Stimulated activated CD8-positive, alpha-beta memory T cell treated with anti-CD3 and anti-CD28 coated beads, Interleukin-7, amount 100 ng/mL, for 24 hours (primary cell): ENCODE measurements around the gene ZMIZ1.

Experiments
- DNase-seq: peaks from one replicate; pipeline ENCODE4 v3.0.0-alpha.2; 2020; ENCODE audit warnings: low read depth

The ZMIZ1 gene

GRCh38 chr10:79207726-79208125, 139.0 kb downstream of the ZMIZ1 start:
- no peak for DNase-seq

DNA sequence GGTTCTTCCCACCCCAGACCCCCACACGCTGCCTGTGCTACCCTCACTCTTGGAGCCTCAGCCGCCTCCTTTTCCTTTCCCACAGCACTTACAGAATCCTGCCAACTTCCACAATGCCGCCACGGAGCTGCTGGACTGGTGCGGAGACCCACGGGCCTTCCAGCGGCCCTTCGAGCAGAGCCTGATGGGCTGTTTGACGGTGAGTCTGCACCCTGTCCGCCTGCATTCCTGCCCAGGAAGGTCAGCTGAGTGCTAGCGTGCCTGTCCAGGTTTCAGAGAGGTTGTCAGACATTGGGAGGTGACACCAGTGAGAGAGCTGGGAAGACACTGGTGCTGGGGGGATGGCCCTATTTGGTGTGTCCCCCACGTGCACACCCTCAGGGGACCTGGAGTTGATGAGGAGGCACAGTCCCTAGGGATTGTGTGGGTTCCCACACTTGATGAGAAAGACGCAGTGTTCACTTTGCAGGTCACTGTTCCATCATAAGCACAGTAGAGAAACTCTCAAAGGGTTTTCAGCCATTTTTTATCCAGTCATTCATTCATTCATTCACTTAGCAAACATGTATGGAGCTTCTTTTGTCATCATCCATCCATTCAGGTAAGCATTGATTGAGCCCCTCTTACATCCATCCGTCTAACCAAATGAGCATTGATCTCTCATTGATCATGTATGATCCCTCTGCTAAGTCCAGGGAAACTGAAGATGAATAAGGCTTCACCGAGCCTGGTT, 139.7 kb downstream of the ZMIZ1 start:
- no peak for DNase-seq

DNA sequence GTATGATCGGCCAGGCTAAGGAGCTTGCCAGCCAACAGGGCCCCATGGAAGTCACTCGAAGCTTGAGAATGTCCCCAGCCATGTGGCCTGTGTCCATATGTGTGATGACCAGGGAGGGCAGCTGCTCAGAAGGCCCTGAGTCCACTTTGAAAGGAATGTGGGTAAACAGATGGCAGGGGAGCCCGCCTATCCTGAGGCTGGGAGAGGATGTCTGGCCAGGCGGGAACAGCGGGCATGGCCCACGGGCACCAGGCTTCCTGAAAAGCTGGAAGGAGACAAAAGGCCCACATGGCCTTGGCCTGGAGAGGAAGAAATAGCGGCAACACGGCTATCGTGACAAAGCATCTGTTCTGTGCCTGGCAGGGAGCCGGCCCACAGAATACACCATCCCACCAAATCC, 140.6 kb downstream of the ZMIZ1 start:
- no peak for DNase-seq

- no peak for DNase-seq
Measured at GRCh38 chr10:79209831-79210230, 141.1 kb downstream of the ZMIZ1 start.

GRCh38 chr10:79210672-79211071, 141.9 kb downstream of the ZMIZ1 start:
- DNase-seq = no peak

DNA sequence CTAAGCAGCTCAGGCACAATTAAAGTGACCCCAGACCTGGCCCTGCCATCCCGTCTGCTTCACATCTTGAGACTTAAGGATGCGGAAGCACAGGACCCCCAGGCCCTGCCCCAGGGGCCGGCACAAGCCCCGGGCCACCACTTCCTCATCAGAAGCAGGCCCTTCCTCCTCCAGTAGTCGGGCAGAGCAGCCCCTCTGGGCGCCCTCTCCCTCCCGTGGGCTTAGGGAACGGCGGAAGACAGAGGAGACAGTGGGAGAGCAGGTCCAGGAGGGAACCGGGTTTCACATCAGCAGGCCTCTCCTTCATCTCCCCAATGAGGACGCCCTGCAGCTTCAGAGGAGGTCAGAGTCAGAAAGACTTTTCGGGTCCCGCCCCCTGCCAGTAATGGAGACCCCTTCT, 142.8 kb downstream of the ZMIZ1 start:
- DNase-seq = no peak

GRCh38 chr10:79215531-79215930, 146.8 kb downstream of the ZMIZ1 start:
- DNase-seq = no peak

- DNase-seq = no peak
Measured at GRCh38 chr10:79219322-79219957, 150.7 kb downstream of the ZMIZ1 start.

- DNase-seq = no peak
Measured at GRCh38 chr10:79220307-79220706, 151.5 kb downstream of the ZMIZ1 start.

- DNase-seq = no peak
Measured at GRCh38 chr10:79221110-79222051, 152.6 kb downstream of the ZMIZ1 start.

GRCh38 chr10:79222186-79222585, 153.4 kb downstream of the ZMIZ1 start:
- no peak for DNase-seq

- DNase-seq = no peak
Measured at GRCh38 chr10:79223091-79224048, 154.6 kb downstream of the ZMIZ1 start.

DNA sequence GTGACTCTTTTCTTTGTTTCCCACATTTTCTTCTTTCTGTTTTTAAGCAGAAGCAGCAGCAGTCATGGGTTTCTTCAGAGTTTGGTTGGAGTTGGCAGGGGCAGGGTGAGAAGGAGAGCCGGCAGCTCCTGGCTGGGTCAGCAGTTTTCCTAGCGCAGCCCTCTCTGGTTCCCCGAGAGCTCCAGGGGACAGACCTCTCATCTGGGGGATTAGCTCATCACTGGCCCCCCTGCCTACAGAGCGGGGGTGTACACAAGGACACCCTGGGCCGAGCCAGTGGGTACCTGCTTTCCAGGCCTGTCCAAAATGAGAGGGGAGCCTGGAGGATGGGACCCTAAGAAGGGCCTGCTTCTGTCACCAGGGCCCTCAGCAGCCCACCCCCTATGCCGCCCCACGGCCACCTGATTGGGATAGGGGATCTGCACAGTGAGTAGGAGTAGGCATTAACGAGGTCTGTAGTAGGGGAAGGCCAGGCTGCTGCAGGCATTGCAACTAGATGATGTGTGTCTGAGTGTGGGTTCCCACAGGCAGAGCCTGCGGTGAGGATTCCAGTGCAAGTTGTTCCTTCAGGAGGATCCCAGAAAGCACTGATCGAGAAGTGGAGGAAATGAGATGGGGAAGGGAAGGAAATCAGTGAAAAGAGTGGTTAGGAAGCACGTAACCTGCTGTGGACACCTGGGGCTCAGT, 155.6 kb downstream of the ZMIZ1 start:
- no peak for DNase-seq

- DNase-seq = no peak
Measured at GRCh38 chr10:79224992-79225391, 156.2 kb downstream of the ZMIZ1 start.

GRCh38 chr10:79226391-79227245, 157.9 kb downstream of the ZMIZ1 start:
- DNase-seq = no peak

DNA sequence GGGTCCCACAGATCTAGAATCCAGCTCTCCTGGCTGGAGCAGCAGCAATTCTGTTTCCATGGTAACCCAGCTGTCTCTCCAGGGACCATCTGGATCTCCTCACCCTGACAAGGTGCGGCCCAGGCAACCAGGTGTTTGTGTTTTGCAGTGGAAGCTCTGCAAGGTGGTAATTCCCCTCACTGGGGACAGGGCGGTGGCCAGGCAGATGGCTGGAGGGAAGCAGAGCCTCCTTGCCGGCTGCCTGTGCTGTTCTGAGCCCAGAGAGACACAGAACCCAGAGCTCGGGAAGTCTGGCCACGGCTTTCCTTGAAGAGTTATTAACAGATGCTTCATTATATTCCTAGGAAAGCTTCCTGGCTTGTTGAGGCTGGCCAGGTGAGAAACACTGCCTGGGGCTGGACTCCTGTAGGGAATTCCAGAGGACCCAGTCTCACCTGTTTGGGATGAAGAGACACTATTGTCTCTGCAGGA, 160.3 kb downstream of the ZMIZ1 start:
- DNase-seq = no peak

DNA sequence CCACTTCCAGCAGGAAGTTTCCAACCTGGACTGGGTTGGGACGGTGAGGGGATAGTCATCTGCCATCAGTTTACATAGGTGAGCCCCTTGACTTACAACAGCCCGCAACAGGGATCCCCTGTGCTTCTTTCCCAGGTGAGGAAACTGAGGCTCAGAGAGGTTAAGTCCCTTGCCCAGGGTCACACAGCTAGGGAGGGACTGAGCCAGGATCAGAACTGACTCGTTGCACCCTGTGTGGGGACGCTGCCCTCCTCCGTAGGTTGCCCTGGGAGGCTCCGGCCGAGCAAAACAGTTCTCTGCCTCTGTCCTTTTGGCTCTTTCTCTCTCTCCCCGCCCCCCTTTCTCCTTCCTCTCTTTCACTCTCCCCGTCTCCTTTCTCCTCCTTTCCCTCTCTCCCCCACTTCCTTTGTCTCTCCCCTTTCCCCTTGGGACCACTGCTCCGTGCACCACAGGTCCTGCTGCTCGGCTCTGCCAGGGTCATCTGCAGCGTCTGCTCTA, 161.1 kb downstream of the ZMIZ1 start:
- no peak for DNase-seq

DNA sequence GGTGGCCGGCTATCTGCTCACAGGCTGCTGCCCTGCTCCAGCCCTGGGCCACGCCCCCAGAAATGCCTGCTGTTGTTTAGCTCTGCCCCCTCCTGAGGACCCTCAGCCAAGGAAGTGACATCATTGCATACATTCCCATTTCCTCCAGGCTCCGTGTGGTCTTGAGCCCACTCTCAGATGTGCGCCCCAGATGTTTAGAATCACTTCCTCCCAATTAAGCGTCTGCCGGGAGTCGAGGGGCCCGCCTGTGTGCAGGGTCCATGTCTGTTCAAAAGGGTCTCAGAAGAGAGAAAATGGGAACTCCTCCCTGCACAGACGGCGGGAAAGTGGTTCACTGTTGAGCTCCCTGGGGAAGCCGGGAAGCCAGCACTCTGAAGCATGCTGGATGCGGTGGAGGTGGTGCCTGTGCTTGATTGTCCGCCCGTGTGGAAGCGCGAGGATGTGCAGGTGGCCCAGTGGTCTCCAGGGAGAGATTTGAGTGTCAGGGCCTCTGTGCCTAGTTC, 161.6 kb downstream of the ZMIZ1 start:
- DNase-seq = no peak

GRCh38 chr10:79230850-79231249, 162.1 kb downstream of the ZMIZ1 start:
- no peak for DNase-seq
